Stimulated activated CD8-positive, alpha-beta memory T cell treated with anti-CD3 and anti-CD28 coated beads, Interleukin-12 subunit alpha, Interleukin-12 subunit beta, amount 100 ng/mL, for 4 hours (primary cell): ENCODE data around the gene CCDC172.

Experiments used
- DNase-seq: peaks from one replicate; pipeline ENCODE4 v3.0.0-alpha.2; 2020; ENCODE audit warnings: low read depth

The CCDC172 gene

DNA sequence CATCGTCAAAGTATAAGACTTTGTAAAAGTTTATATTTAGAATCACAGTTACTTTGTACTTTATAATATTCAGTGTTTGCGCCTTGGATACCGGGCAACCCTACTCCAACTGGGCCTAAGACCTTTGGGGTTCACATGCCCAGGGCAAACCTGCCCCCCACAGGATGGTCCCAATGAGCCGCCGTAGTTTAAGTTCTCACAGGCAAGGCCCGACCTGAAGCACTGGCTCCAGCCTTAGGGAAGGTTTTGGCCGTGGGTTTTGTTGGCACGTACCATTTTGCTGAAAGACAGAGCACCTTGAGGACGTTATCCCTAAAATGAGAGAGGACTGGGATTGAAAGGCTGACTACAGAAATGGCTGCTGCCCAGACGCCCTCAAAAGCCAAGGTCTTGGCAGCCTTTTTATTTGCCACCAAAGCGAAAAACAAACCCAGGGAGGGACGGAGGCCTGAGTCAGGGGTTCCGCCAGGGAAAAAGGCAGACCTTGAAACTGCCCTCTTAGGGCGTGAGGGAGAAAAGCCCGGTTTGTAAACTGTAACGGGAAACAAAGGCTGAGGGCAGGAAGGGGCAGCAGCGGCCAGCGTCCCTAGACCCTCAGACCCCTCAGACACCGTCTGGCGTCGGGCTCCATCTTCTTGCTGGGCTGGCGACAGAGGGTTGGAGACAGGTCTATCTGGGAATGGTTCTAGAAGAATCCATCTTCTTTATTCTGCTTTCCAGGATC is at the start of gene CCDC172:
CCDC172 (plus strand) TSS at position 222 of the 724 bp plus-strand sequence. CDS start 564 bp downstream, outside the sequence.
- DNase-seq = no peak

DNA sequence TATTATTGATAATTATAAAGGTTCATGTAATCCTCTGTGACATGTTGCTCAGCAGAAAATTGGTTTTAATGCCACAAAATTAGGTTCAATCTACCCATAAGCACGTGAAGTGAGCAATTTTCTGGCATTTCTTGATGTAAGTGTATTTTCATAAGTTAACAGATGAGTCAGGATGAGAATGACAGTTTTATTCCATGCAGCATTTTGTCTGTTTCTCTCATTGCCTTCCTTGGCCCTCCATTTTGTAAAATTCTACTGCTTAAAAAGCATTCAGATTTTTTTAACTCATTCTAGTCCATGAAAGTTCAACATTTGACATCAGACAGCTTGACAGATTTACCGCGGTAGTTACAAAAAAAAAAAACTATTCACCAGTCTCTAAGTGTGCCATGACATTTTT is 47.3 kb upstream of the CCDC172 start:
- no peak for DNase-seq

- DNase-seq = no peak
These were observed 45.4 kb upstream of the CCDC172 start for GRCh38 chr10:116278846-116279245.

GRCh38 chr10:116281775-116282174 is 42.5 kb upstream of the CCDC172 start:
- DNase-seq = no peak

DNA sequence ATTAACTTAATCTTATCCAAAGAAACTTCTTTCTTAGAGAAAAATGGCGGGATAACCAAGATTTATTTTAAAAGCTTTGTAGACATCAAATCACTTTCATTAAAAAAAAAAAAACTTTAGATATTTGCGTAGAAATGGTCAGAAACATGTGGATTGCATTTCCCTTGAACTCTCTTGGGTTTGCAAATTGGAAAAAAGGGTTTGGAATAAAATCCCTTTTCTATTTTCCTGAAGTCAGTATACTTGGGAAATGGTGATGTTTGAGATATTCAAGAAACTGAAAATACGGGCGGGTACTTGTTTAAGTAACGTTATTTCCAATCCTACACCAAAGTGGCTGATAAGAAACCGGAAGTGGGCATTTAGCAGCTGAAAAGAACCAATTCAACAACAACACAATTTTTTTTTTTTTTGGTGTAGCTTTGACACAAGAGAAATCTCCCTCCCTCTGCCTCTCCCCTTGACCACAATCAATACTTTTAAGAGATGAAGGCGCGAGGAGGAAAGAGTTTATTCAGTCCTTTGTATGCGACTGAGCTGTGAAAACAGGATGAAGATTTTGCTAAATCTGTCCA is 37.5 kb upstream of the CCDC172 start:
- DNase-seq = no peak

- DNase-seq = no peak
These were observed 36.2 kb upstream of the CCDC172 start for GRCh38 chr10:116287906-116288501.

GRCh38 chr10:116289652-116290051 is 34.6 kb upstream of the CCDC172 start:
- no peak for DNase-seq

DNA sequence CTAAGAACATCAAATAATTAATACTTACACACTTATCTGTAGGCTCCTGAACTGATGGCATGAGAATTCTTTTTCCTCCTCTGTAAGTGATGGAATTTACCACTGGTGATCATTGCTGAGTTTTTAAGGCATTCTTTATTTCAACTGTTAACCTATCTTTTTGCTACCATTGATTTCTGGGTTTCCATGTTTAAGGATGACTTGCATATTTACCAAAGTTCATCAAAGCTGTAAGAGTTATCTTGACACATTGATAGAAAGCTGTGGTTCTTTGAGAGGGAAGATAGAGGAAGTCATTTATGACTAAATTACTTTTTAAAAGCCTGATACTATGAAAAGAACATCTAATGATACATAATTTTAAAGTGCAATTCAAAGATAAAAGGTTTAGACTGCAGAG is 31.8 kb upstream of the CCDC172 start:
- no peak for DNase-seq

DNA sequence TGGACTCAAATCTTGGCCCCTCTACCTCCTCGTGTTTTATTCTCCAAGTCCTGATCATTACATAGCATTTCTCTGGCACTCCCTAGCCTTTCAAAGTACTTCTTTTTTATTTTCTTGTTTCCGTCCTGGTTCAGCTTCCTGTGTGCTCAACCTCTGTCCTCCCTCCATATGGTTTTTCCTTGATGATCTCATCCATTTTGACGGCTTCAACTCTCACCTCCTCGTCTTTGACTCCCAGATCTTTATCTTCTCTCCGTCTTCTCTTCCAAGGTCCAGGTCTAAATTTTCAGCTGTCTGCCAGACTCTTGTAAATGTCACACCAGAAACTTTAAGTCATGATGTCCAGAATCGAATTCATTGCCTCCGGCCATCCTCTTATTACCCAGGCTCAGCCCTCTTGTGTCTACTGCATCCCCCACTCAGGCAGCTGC is 27.9 kb upstream of the CCDC172 start:
- DNase-seq = no peak

- no peak for DNase-seq
These were observed 25.7 kb upstream of the CCDC172 start for GRCh38 chr10:116298586-116298985.

GRCh38 chr10:116300542-116300941 is 23.7 kb upstream of the CCDC172 start:
- DNase-seq = no peak

DNA sequence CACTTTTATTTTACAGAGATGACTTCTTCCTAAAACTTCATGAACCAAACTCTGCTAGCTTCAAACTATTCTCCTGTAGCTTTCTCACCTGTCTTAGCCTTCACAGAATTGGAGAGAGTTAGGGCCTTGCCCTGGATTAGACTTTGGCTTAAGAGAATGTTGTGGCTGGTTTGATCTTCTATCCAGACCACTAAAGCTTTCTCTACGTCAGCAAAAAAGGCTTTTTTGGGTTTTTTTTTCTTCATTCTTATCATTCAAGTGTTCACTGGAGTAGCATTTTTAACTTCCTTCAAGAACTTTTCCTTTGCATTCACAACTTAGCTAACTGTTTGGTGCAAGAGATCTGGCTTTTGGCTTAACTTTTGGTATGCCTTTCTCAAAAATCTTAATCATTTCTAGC is 19.3 kb upstream of the CCDC172 start:
- DNase-seq = no peak

- DNase-seq = no peak
These were observed 17.4 kb upstream of the CCDC172 start for GRCh38 chr10:116306847-116307246.

GRCh38 chr10:116307455-116307854 is 16.8 kb upstream of the CCDC172 start:
- no peak for DNase-seq

GRCh38 chr10:116311016-116311415 is 13.2 kb upstream of the CCDC172 start:
- no peak for DNase-seq

- no peak for DNase-seq
These were observed 12.3 kb upstream of the CCDC172 start for GRCh38 chr10:116311706-116312490.

DNA sequence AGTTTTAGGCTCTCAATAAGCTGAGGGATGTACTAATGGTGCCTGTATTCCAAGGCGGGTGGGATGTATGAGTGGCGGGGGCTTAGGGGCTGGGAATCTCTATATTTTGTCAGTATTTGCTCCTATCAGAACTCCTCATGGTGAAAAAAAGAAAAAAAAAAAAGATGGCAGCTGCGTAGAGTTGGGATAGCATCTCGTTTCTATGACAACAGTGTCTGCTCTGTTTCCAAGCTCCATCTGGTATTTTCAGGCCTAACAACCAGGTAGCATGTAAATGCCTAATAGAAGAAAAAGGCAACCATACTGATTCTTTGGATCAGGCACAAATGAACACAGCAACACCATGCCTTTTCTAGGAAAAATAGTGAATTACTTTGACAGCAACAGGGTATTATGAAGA is 11.7 kb upstream of the CCDC172 start:
- no peak for DNase-seq

DNA sequence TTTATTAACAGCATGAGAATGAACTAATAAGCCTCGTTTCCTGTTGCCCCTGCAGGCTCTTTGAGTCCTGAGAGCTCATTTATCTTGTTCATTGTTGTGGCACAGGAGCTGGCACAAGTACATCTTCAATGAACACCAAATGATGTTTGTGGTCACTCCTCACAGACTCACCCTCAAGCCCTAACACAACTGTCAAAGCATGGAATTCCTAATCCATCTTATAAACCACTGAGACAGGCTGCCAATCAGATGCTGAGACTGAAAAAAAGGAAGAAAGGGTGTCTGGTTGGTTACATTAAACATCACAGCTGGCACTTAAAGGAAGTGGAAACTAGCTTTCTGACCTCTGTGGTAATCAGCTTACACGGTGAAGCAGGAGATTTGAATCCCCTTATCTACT is 7.7 kb upstream of the CCDC172 start:
- no peak for DNase-seq

DNA sequence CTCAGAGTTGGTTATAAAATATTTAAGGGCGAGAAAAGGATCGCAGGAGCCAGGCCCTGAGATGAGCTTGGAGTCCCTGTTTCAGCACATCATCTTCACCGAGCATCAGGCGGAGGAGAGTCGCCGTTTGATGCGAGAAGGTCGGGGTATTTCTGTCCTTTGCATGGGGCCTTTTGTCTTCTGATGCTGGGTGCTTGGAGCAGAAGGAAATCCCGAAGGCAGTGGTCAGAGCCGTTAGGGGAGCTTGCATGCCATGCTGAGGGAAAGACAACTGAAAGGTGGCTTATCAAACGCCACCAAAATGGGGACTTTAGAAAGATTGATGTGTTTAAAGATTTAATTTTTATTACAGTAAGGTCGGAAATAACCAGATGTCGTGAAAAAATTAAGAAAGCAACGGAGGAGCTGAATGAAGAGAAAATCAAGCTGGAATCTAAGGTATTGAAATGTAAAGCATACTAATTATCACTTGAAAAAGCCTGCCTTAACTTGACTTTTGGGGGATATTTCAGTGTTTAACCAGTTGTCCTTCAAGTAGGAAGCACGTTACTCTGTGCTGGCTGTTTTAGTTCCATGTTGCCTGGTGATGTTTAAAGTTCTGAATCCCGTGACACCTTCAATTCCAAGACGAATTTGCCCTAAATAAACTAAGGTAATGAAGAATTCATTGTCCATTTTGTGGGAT is 845 bp downstream of the CCDC172 start:
- DNase-seq = no peak

DNA sequence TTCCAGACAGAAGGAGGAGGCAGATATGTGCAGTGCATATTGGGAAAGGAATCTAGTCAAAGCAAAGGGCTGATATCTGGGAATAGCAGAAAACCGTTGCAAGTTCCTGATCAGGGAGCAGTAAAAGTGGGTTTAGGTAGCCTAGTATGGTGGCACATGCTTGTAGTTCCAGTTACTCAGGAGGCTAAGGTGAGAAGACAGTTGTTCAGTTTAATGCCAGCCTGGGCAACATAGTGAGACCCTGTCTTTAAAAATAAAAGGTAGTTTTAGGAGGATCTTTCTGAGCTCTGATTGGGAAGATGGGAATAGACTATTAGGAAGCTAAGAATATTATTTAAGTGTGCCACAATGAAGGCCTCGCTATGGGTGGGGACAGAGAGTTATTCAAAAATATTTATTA is 1.7 kb downstream of the CCDC172 start:
- DNase-seq = no peak

- DNase-seq = no peak
These were observed 4.9 kb downstream of the CCDC172 start for GRCh38 chr10:116329153-116329552.

- DNase-seq = no peak
These were observed 7.6 kb downstream of the CCDC172 start for GRCh38 chr10:116331815-116332214.
